ENCODE data around the gene TTR.

The TTR gene

DNA sequence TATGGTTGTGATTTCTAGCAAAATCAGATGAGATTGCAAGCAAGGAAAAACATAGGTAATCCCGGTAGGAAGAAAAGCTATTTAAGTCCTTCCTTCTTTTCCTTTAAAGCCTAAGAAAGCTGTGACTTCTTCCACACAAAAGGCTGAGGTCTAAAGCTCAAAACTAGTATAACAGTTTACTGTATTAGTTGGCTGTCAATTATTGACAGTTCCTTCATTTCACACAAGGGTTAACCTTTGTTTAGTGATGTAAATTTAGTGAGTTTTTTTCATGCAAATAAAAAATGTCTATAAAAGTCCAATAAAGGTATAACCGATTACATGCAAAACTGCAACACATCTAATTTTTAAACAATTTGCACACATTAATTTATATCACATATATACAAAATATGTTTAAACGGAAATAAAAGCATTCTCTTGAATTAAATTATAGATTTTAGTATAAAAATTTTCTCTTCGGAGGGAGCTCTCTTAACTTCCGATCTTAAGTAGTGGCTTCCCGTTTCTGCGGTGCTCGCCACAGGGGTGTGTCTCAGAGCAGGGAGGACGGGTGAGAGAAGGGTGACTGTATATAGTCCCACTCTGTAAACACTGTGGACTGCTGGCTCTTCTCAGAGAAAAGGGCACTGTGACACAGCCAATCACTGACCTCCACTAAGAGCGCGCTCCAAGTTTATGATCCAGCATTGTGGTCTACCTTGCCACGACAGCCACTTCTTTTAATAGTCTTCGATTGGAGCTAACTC, 33.4 kb downstream of the TTR start:
- H3F3A ChIP-seq (ENCODE audit: low read depth), result no peaks in the 10 kb centered on the region
- no peaks in the 10 kb centered on the region for H3K9me3 ChIP-seq (ENCODE audit: insufficient read depth, low read depth, low read length)
- H3K4me3 ChIP-seq (ENCODE audit: low read length, poor library complexity, severe bottlenecking), result no peak overlapping the region
- H4K20me1 ChIP-seq (ENCODE audit: insufficient read depth, low read length, poor library complexity, severe bottlenecking), result no peaks in the 10 kb centered on the region
- no peaks in the 10 kb centered on the region for H3K9me2 ChIP-seq (replicated peaks; ENCODE audit: low read depth, low read length)
- no peak overlapping the region for H2AFZ ChIP-seq (ENCODE audit: low read length)
- H3K79me2 ChIP-seq (ENCODE audit: insufficient read depth, low read length), result no peaks in the 10 kb centered on the region
- peaks cover 1% of the 10 kb centered on the region for H3K4me1 ChIP-seq (ENCODE audit: insufficient read depth, low read length, poor library complexity, severe bottlenecking)
- H3K9ac ChIP-seq (ENCODE audit: low read depth, low read length, poor library complexity, severe bottlenecking), result no peak overlapping the region
- no peaks in the 10 kb centered on the region for H3K27me3 ChIP-seq (ENCODE audit: insufficient read depth, low read length, poor library complexity, severe bottlenecking)
- H3K36me3 ChIP-seq (ENCODE audit: insufficient read depth, low read length), result peaks cover 23% of the 10 kb centered on the region; the same call in 1 of the 2 replicates
- TF ChIP-seq EZH2phosphoT487 (IDR thresholded peaks at IDR 0.05; ENCODE audit: borderline replicate concordance), result no peak
- TF ChIP-seq, protein P1, sequence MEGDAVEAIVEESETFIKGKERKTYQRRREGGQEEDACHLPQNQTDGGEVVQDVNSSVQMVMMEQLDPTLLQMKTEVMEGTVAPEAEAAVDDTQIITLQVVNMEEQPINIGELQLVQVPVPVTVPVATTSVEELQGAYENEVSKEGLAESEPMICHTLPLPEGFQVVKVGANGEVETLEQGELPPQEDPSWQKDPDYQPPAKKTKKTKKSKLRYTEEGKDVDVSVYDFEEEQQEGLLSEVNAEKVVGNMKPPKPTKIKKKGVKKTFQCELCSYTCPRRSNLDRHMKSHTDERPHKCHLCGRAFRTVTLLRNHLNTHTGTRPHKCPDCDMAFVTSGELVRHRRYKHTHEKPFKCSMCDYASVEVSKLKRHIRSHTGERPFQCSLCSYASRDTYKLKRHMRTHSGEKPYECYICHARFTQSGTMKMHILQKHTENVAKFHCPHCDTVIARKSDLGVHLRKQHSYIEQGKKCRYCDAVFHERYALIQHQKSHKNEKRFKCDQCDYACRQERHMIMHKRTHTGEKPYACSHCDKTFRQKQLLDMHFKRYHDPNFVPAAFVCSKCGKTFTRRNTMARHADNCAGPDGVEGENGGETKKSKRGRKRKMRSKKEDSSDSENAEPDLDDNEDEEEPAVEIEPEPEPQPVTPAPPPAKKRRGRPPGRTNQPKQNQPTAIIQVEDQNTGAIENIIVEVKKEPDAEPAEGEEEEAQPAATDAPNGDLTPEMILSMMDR (conservative IDR thresholded peaks at IDR 0.05; ENCODE audit: low read length), result no peak
- no peak overlapping the region for H3K4me2 ChIP-seq (ENCODE audit: low read depth, low read length, poor library complexity, severe bottlenecking)

DNA sequence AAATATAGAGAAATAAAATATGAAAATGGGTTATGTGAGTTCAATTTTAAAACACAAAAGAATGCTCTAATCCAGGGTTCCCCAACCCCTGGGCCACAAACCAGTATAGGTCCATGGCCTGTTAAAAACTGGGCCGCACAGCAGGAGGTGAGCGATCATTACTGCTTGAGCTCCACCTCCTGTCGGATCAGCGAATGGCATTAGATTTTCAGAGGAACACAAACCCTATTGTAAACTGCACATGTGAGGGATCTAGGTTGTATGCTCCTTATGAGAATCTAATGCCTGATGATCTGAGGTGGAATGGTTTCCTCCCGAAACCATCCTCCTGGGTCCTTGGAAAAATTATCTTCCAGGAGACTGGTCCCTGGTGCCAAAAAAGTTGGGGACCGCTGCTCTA, 34.7 kb downstream of the TTR start:
- H3K4me2 ChIP-seq (ENCODE audit: low read depth, low read length, poor library complexity, severe bottlenecking), result no peak overlapping the region
- H2AFZ ChIP-seq (ENCODE audit: low read length), result no peak overlapping the region
- no peaks in the 10 kb centered on the region for H3K79me2 ChIP-seq (ENCODE audit: insufficient read depth, low read length)
- no peak overlapping the region for H3K9ac ChIP-seq (ENCODE audit: low read depth, low read length, poor library complexity, severe bottlenecking)
- TF ChIP-seq, protein P1 (conservative IDR thresholded peaks at IDR 0.05; ENCODE audit: low read length), result 0 out of 2 replicates have a peak, but pooled peaks have one; percentile 10
- TF ChIP-seq EZH2phosphoT487 (IDR thresholded peaks at IDR 0.05; ENCODE audit: borderline replicate concordance), result no peak
- H4K20me1 ChIP-seq (ENCODE audit: insufficient read depth, low read length, poor library complexity, severe bottlenecking), result no peaks in the 10 kb centered on the region
- H3K4me1 ChIP-seq (ENCODE audit: insufficient read depth, low read length, poor library complexity, severe bottlenecking), result peaks cover 10% of the 10 kb centered on the region
- H3F3A ChIP-seq (ENCODE audit: low read depth), result no peaks in the 10 kb centered on the region
- no peak overlapping the region for H3K4me3 ChIP-seq (ENCODE audit: low read length, poor library complexity, severe bottlenecking)
- peaks cover 32% of the 10 kb centered on the region; the same call in 1 of the 2 replicates for H3K36me3 ChIP-seq (ENCODE audit: insufficient read depth, low read length)
- H3K27me3 ChIP-seq (ENCODE audit: insufficient read depth, low read length, poor library complexity, severe bottlenecking), result no peaks in the 10 kb centered on the region
- H3K9me3 ChIP-seq (ENCODE audit: insufficient read depth, low read depth, low read length), result no peaks in the 10 kb centered on the region
- H3K9me2 ChIP-seq (replicated peaks; ENCODE audit: low read depth, low read length), result no peaks in the 10 kb centered on the region

DNA sequence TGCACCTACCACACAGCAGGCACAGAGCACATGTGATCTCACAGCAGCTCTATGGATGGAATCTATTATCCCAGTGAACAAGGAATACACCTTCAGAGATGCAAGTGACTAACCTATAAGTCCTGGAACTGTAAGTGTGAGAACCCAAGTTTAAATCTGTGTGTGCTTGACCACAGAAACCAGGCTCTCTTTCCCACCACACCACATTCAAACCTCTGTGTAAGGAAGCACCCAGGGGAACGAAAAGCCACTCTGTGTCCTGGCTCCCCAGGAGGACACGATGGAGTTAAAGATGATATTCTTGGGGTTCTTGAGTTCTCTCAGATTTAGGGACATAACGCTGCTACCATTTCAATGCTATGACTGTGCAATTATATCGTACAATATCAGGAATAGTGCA, 38.9 kb downstream of the TTR start:
- no peaks in the 10 kb centered on the region for H4K20me1 ChIP-seq (ENCODE audit: insufficient read depth, low read length, poor library complexity, severe bottlenecking)

More for the DNA sequence above, 38.9 kb downstream of the TTR start:
- no peaks in the 10 kb centered on the region for H3K27me3 ChIP-seq (ENCODE audit: insufficient read depth, low read length, poor library complexity, severe bottlenecking)
- no peak overlapping the region for H3K4me2 ChIP-seq (ENCODE audit: low read depth, low read length, poor library complexity, severe bottlenecking)
- H3K4me3 ChIP-seq (ENCODE audit: low read length, poor library complexity, severe bottlenecking), result no peak overlapping the region
- H3K4me1 ChIP-seq (ENCODE audit: insufficient read depth, low read length, poor library complexity, severe bottlenecking), result peaks cover 48% of the 10 kb centered on the region
- peaks cover 16% of the 10 kb centered on the region for H3F3A ChIP-seq (ENCODE audit: low read depth)
- peaks cover 3% of the 10 kb centered on the region; the same call in 1 of the 2 replicates for H3K79me2 ChIP-seq (ENCODE audit: insufficient read depth, low read length)
- TF ChIP-seq, protein P1 (conservative IDR thresholded peaks at IDR 0.05; ENCODE audit: low read length), result no peak
- no peak for TF ChIP-seq EZH2phosphoT487 (IDR thresholded peaks at IDR 0.05; ENCODE audit: borderline replicate concordance)
- H3K36me3 ChIP-seq (ENCODE audit: insufficient read depth, low read length), result peaks cover 32% of the 10 kb centered on the region; the same call in 1 of the 2 replicates
- no peak overlapping the region for H3K9ac ChIP-seq (ENCODE audit: low read depth, low read length, poor library complexity, severe bottlenecking)
- H3K9me3 ChIP-seq (ENCODE audit: insufficient read depth, low read depth, low read length), result no peaks in the 10 kb centered on the region
- no peak overlapping the region for H2AFZ ChIP-seq (ENCODE audit: low read length)
- no peaks in the 10 kb centered on the region for H3K9me2 ChIP-seq (replicated peaks; ENCODE audit: low read depth, low read length)

All from Loucy (cell line).